GM18502 (cell line): ENCODE results near the gene SLC4A5.
"Not testable (repeated sequence)": the region's sequence is repeated elsewhere in the genome, so short reads cannot be mapped to it uniquely, and the experiment has no call there.

Source experiments
- ATAC-seq: cut with Tn5 transposase; IDR thresholded peaks from one replicate; pipeline ENCODE4 v1.9.1; 2021; ENCODE audit warnings: mild to moderate bottlenecking; ENCODE audit not compliant: unreplicated experiment, poor library complexity

SLC4A5 gene

GRCh38 chr2:74366036-74366435 lies 22.8 kb upstream of the SLC4A5 start:
- no peak for ATAC-seq

DNA sequence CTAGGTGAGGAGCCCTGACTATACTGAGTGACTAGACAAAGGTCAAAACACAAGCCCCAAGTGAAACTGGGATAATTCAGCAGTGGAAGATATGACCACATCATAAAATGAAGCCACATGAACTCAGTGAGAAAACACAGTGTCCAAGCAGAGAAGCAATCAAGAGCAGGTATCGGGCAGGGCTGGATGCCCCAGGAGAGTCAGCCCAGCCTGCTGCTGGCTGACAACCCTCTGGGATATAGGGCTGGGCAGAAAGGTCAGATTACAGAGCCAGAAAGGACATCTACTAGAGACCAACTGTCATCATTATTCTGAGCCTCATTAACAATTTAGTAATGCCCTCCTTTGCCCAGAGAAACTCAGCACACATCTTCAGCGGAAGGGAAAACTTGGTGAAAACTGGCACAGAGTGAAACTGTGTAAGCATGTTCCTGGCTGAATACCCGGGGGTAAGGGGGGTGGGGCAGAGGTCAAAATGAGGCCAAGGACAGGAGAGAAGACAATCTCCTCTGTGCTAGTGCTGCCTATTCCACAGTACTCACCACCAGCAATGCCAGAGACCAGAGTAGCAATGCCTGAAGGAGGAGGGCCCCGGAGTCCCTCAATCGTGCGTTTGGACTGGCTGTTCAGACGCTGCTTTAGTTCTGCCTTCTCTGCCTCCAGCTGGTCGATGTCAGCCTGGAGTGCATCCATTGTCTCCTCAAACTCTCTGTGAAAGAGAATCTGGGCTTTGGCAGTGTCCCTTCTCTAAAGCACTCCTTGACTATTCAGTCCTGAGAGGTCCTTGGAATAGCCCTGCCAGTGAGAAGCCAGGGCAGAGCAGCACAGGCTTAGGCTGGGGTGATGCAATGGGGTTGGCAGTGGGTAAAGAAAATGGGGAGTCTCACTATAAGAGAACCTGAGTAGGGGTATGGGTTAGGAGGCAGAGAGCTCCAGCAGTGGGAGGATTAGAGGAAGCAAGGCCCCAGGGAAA lies 21.6 kb upstream of the SLC4A5 start:
- ATAC-seq = no peak

DNA sequence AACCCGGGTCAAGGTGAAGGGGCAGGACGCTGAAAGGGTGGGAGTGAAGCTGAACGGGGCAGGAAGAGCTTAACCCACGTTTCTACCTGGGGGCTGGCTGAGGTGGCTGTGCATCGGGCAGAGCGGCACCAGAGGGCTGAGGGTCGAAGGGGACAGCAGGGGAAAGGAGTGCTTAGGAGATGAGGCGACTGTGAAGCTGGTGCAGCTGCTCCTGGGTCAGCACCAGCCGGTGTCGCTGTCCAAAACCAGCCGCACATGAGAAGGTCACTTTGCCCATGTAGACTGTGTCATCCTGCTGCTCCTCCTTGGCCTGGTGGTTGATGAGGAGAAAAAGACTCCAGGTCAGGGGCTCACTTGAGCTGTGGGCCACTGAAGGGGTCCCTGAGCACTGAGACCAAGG lies 18.1 kb upstream of the SLC4A5 start:
- ATAC-seq = no peak

- ATAC-seq = no peak
Measured at GRCh38 chr2:74357627-74358026, 14.4 kb upstream of the SLC4A5 start.

GRCh38 chr2:74349889-74350288 lies 6.7 kb upstream of the SLC4A5 start:
- no peak for ATAC-seq

DNA sequence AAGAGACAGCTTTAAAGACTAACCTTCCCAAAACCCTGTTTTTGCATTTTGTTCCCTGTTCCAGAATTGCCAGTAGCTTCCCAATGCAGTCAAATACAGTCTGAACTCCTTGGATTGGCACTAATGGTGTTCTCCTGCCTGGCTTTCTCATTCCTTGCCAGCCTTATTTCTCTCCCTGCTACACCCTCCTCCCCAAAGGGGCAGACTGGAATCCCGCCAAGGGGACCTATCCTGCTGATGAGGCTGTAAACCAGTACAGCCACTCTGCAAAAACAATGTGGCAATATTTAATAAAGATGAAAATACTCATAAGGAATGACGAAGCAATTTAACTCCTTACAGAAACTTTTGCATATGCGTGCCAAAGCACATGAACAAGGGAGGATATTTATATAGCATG lies 4.5 kb upstream of the SLC4A5 start:
- no peak for ATAC-seq

GRCh38 chr2:74347303-74347702 lies 4.1 kb upstream of the SLC4A5 start:
- ATAC-seq = no peak

- ATAC-seq = no peak
Measured at GRCh38 chr2:74345272-74345943, 2.2 kb upstream of the SLC4A5 start.

GRCh38 chr2:74336227-74336626 lies 7.0 kb downstream of the SLC4A5 start:
- ATAC-seq = not testable (repeated sequence)

DNA sequence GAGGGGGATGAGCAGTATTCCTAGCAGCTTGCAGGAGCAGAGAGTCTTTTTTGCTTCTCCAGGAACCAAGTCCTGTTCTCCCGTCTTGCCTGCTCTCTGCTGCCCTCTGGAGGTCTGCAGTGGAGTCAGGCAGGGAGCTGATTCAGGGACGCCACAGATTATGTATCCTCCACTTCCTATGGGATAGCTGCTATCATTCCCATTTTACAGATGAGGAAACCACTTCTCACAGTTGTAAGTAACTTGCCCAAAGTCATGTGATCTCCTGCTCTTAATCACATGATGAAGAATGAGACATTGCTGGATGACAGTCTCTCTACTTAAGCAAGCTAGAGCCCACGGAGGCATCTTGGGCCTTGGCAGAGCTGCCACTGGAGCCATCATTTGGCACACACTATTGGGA lies 8.3 kb downstream of the SLC4A5 start:
- no peak for ATAC-seq

GRCh38 chr2:74333896-74334586 lies 9.2 kb downstream of the SLC4A5 start:
- no peak for ATAC-seq

GRCh38 chr2:74333175-74333574 lies 10.0 kb downstream of the SLC4A5 start:
- ATAC-seq = no peak

DNA sequence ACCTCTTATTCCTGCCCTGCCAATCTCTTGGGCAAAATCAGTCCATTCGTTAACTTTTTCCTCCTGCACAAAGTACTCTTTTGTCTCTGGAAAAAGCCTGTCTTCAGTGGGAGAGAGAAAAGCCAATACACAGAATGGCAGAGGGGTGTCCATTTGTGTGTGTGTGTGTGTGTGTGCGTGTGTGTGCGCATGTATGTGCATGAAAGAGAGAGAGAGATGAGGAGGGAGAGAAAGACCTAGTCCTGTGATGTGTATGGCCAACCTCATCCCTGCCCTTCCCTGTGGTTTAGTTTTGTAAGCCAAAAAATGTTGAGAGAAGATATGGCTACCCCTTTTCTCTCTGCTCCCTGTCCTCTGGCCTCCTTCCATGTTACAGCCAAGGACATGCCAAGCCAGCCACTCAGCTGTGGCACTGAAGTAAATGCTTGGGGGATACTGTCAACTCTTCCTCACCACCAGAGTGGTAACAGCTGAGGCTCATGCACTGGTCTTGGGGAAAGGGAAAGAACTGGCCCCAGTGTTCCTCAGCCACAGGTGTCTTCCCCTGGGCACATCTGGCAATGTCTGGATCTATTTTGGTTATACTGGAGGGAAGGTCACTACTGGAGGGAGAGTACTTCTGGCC lies 10.6 kb downstream of the SLC4A5 start:
- ATAC-seq = no peak

DNA sequence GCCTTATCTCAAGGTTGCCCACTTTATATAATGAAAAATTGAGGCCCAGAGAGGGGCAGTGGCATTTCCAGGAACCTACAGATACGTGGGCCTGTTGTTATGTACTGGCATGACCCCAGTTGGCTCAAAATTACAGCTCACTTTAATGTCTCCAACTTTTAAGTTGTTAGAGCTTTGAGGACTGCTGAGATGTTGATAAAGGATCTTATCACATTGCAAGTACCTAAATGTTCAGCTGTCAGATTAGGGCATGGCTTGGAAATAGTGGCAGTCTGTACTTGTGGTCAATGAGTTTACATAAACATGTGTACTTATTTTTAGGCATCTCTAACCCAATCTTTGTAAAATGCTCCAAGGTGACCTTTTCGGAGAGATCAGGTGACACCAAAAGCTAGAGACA lies 14.6 kb downstream of the SLC4A5 start:
- ATAC-seq = no peak

- ATAC-seq = no peak
Measured at GRCh38 chr2:74328074-74328473, 15.1 kb downstream of the SLC4A5 start.

- no peak for ATAC-seq
Measured at GRCh38 chr2:74327627-74328026, 15.6 kb downstream of the SLC4A5 start.

GRCh38 chr2:74327199-74327598 lies 16.0 kb downstream of the SLC4A5 start:
- no peak for ATAC-seq

DNA sequence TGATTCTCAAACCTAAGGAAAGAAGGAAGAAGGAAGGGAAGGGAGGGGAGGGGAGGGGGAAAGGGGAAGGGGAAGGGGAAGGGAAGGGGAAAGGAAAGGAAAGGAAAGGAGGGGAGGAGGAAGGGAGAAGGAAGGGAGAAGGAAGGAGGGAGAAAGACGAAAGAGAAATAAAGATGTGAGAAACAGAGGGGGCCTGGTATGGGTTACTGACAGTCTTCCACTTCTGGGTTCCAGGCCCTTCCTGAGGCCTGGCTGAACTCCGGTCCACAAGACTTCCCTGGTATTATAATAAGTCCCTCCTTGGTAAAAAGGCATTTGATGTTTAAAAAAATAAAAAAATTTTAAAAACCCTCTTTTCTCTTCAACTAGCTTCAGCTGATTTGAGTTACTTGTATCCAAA lies 17.4 kb downstream of the SLC4A5 start:
- ATAC-seq = no peak

- ATAC-seq = no peak
Measured at GRCh38 chr2:74321737-74322136, 21.5 kb downstream of the SLC4A5 start.

- no peak for ATAC-seq
Measured at GRCh38 chr2:74317701-74318100, 25.5 kb downstream of the SLC4A5 start.
